Esophagus muscularis mucosa (tissue), 4 donors: Measurements from ENCODE around the gene NRN1. TPM values are rescaled to one million over a fixed set of nuclear protein-coding genes. Genes with fewer than 3 reads are reported as not detected.
"Not testable (repeated sequence)": the region's sequence is repeated elsewhere in the genome, so short reads cannot be mapped to it uniquely, and the experiment has no call there.

Experiments
- DNase-seq: peaks from one replicate; pipeline ENCODE4 v3.0.0-alpha.2; 2017; ENCODE audit errors: extremely low spot score
- H3K27ac ChIP-seq, 4 donors: fragments of 200-600 bp; sonication (generic); replicated peaks in 1 of 4; 1 replicate in 3 of 4; 2 replicates in 1 of 4; pipeline ENCODE4 v1.5.1; 2016 to 2019; ENCODE audit warnings: mild to moderate bottlenecking in 1 of 4
- H3K27me3 ChIP-seq, 4 donors: fragments of 200-600 bp; sonication (generic); one replicate each; pipeline versions ENCODE4 v1.5.1 to v1.6.0; 2016 to 2019
- H3K36me3 ChIP-seq, 4 donors: fragments of 200-600 bp; sonication (generic); one replicate each; pipeline ENCODE4 v1.5.1; 2016 to 2019
- H3K4me1 ChIP-seq, 4 donors: fragments of 200-600 bp; sonication (generic); one replicate each; pipeline ENCODE4 v1.5.1; 2016 to 2019
- H3K4me3 ChIP-seq, 4 donors: fragments of 200-600 bp; sonication (generic); 1 replicate in 2 of 4; 2 replicates in 2 of 4; pipeline ENCODE4 v1.5.1; 2016 to 2019; ENCODE audit warnings: mild to moderate bottlenecking in 4 of 4, moderate library complexity in 1 of 4
- H3K9me3 ChIP-seq, 4 donors: fragments of 200-600 bp; sonication (generic); 1 replicate in 3 of 4; 2 replicates in 1 of 4; pipeline ENCODE4 v1.5.1; 2016 to 2019
- CTCF ChIP-seq, 3 experiments: fragments of 200-600 bp in 2 of 3; fragments of 450-650 bp in 1 of 3; sonication (generic) in 2 of 3; IDR thresholded peaks; one replicate each; pipeline ENCODE4 v1.5.1; 2017 to 2019; ENCODE audit warnings: antibody characterized with exemption in 3 of 3, mild to moderate bottlenecking in 2 of 3, moderate library complexity in 1 of 3
- EP300 ChIP-seq: sonication (generic); formaldehyde crosslinking; IDR thresholded peaks from one replicate; pipeline ENCODE4 v1.6.1; 2017; ENCODE audit warnings: antibody characterized with exemption
- POLR2A ChIP-seq: fragments of 450-650 bp; IDR thresholded peaks from one replicate; pipeline ENCODE4 v1.6.1; 2017; ENCODE audit warnings: antibody characterized with exemption, moderate library complexity, mild to moderate bottlenecking, low read depth
- POLR2AphosphoS5 ChIP-seq, 2 donors: sonication (generic); formaldehyde crosslinking; IDR thresholded peaks; one replicate each; pipeline ENCODE4 v1.6.1; 2017; ENCODE audit warnings: antibody characterized with exemption in 2 of 2
- WGBS: methylation state at CpG from one replicate; pipeline ENCODE4 v1.1.5; 2018; 5-methylcytosine and 5-hydroxymethylcytosine counted together
- intact Hi-C: fragments of 100-400 bp; cut with DNase I; formaldehyde crosslinking; loops from one replicate; pipeline ENCODE4 v1.15.1; 2023
- total RNA-seq, 4 donors: library from RNA; depleted of rRNA; stranded (reverse); fragments of >200 nt; gene quantifications; one replicate each; pipeline versions ENCODE4 v1.1.0 to v1.2.1, GENCODE V29; 2016

The NRN1 gene
- total RNA-seq, 4 donors from 2014 or later: 12.9 to 24.2 (median 19.7) TPM

GRCh38 chr6:6037179-6037578 lies 30.5 kb upstream of the NRN1 start:
- TF ChIP-seq CTCF (IDR thresholded peaks at IDR 0.05) (no peak), POLR2A (no peak), EP300 (no peak), POLR2AphosphoS5 (IDR thresholded peaks at IDR 0.05) (no peak)
- Histone ChIP-seq H3K9me3 (no peaks in the 10 kb centered on the region), H3K36me3 (no peaks in the 10 kb centered on the region), H3K4me3 (no peak overlapping the region), H3K4me1 (no peaks in the 10 kb centered on the region), H3K27ac (no peak overlapping the region), H3K27me3 (no peaks in the 10 kb centered on the region)
- intact Hi-C loops: no loop called here
- 91% methylated on average over 4 of the region's 4 CpGs for WGBS
- no peak for DNase-seq

- no peaks in the 10 kb centered on the region for H3K36me3 ChIP-seq
- WGBS: 57% methylated on average over 4 of the region's 4 CpGs
- no peaks in the 10 kb centered on the region for H3K27me3 ChIP-seq
- no peaks in the 10 kb centered on the region for H3K4me1 ChIP-seq
- H3K4me3 ChIP-seq: no peak overlapping the region
- no peak overlapping the region for H3K27ac ChIP-seq
- DNase-seq: no peak
- intact Hi-C loops: no loop called here
- no peaks in the 10 kb centered on the region for H3K9me3 ChIP-seq
- TF ChIP-seq POLR2A: no peak
- no peak for TF ChIP-seq EP300
- no peak for TF ChIP-seq CTCF (IDR thresholded peaks at IDR 0.05)
- no peak for TF ChIP-seq POLR2AphosphoS5 (IDR thresholded peaks at IDR 0.05)
These were observed 27.1 kb upstream of the NRN1 start for GRCh38 chr6:6033858-6034257.

- Histone ChIP-seq H3K27ac (peak overlapping the region in 3 of 4 donors; percentile 17 to 24 (median 19)), H3K9me3 (no peaks in the 10 kb centered on the region), H3K4me3 (no peak overlapping the region), H3K36me3 (no peaks in the 10 kb centered on the region), H3K27me3 (peaks cover 0 to 9% (median 0%) of the 10 kb centered on the region in 4 donors), H3K4me1 (no peaks in the 10 kb centered on the region)
- intact Hi-C loops: no loop called here
- DNase-seq: no peak
- TF ChIP-seq POLR2AphosphoS5 (IDR thresholded peaks at IDR 0.05) (no peak), POLR2A (no peak), EP300 (no peak)
- 63% methylated on average over 2 of the region's 2 CpGs for WGBS
These were observed 19.9 kb upstream of the NRN1 start for GRCh38 chr6:6026513-6027205.

GRCh38 chr6:6025736-6026135 lies 19.0 kb upstream of the NRN1 start:
- DNase-seq: no peak
- Histone ChIP-seq H3K27me3 (peaks cover 0 to 9% (median 0%) of the 10 kb centered on the region in 4 donors), H3K4me1 (no peaks in the 10 kb centered on the region), H3K4me3 (no peak overlapping the region), H3K9me3 (no peaks in the 10 kb centered on the region), H3K36me3 (no peaks in the 10 kb centered on the region), H3K27ac (no peak overlapping the region)
- intact Hi-C loops: no loop called here
- 68% methylated on average over 5 of the region's 5 CpGs for WGBS
- no peak for TF ChIP-seq POLR2A
- no peak for TF ChIP-seq CTCF (IDR thresholded peaks at IDR 0.05)
- no peak for TF ChIP-seq POLR2AphosphoS5 (IDR thresholded peaks at IDR 0.05)

- no peak for TF ChIP-seq EP300
- TF ChIP-seq CTCF (IDR thresholded peaks at IDR 0.05): no peak
- no peak for TF ChIP-seq POLR2AphosphoS5 (IDR thresholded peaks at IDR 0.05)
- TF ChIP-seq POLR2A: no peak
- Histone ChIP-seq H3K27ac (no peak overlapping the region), H3K4me3 (no peak overlapping the region), H3K27me3 (peaks cover 0 to 9% (median 0%) of the 10 kb centered on the region in 4 donors), H3K9me3 (no peaks in the 10 kb centered on the region), H3K36me3 (no peaks in the 10 kb centered on the region), H3K4me1 (no peaks in the 10 kb centered on the region)
- no peak for DNase-seq
- 68% methylated on average over 5 of the region's 5 CpGs for WGBS
- intact Hi-C loops: no loop called here
These were observed 17.5 kb upstream of the NRN1 start for GRCh38 chr6:6024220-6024619.

- H3K36me3 ChIP-seq, intact Hi-C loops, H3K27ac ChIP-seq, H3K4me3 ChIP-seq, DNase-seq, H3K9me3 ChIP-seq, H3K4me1 ChIP-seq: not testable (repeated sequence)
- peaks cover 0 to 18% (median 0%) of the 10 kb centered on the region in 4 donors for H3K27me3 ChIP-seq
- WGBS: 83% methylated on average over 2 of the region's 2 CpGs
These were observed 16.1 kb upstream of the NRN1 start for GRCh38 chr6:6022841-6023240.
